WTC11 (cell line): Measurements from ENCODE around the gene SMIM24. TPM values are rescaled to one million over a fixed set of nuclear protein-coding genes. Genes with fewer than 3 reads are reported as not detected.

Experiments used
- ATAC-seq: fragments of 200-7000 bp; cut with Tn5 transposase; 2 replicates; pipeline ENCODE4 v1.10.0; 2021; ENCODE audit warnings: mild to moderate bottlenecking, moderate library complexity
- CTCF ChIA-PET: fragments of 300-600 bp; sonication (Branson Sonifier 250); formaldehyde crosslinking; loops from one replicate; lab custom pipeline; 2021; ENCODE audit warnings: antibody characterized with exemption; lab: Charles Lee
- POLR2A ChIA-PET: fragments of 350-600 bp; sonication (Branson Sonifier 250); formaldehyde crosslinking; loops from one replicate; lab custom pipeline; 2021; ENCODE audit warnings: antibody characterized with exemption; lab: Charles Lee
- DNase-seq: peaks from one replicate; pipeline ENCODE4 v3.0.0; 2021; ENCODE audit warnings: low spot score
- H3K27ac Mint-ChIP-seq: 2 replicates; pipeline ENCODE4 v1.8.0; 2021; ENCODE audit warnings: mixed read lengths
- H3K27me3 Mint-ChIP-seq: 2 replicates; pipeline ENCODE4 v1.8.0; 2021; ENCODE audit warnings: low read depth, mild to moderate bottlenecking, moderate library complexity, mixed read lengths
- H3K36me3 Mint-ChIP-seq: 2 replicates; pipeline ENCODE4 v1.8.0; 2021; ENCODE audit warnings: mixed read lengths
- H3K4me1 Mint-ChIP-seq: 2 replicates; pipeline ENCODE4 v1.8.0; 2022; ENCODE audit warnings: mixed read lengths
- H3K4me3 Mint-ChIP-seq: 2 replicates; pipeline ENCODE4 v1.8.0; 2021; ENCODE audit warnings: mild to moderate bottlenecking, moderate library complexity, mixed read lengths
- H3K9me3 Mint-ChIP-seq: 2 replicates; pipeline ENCODE4 v1.8.0; 2021; ENCODE audit warnings: mixed read lengths
- ATF2 ChIP-seq: sonication (generic); formaldehyde crosslinking; IDR thresholded peaks from 2 replicates; pipeline ENCODE4 v1.8.1; 2022; ENCODE audit warnings: low read depth, missing genetic modification reagents, borderline replicate concordance
- CTCF ChIP-seq: fragments of 200-600 bp; IDR thresholded peaks from 2 replicates; pipeline ENCODE4 v1.8.0; 2022; ENCODE audit warnings: antibody characterized with exemption
- E2F1 ChIP-seq: sonication (generic); formaldehyde crosslinking; IDR thresholded peaks from 2 replicates; pipeline ENCODE4 v1.8.0; 2022; ENCODE audit warnings: mild to moderate bottlenecking, missing genetic modification reagents
- ELF4 ChIP-seq: sonication (generic); formaldehyde crosslinking; IDR thresholded peaks from 2 replicates; pipeline ENCODE4 v1.8.1; 2022; ENCODE audit warnings: low read depth, mild to moderate bottlenecking, moderate library complexity, missing genetic modification reagents
- FOXJ3 ChIP-seq: sonication (generic); formaldehyde crosslinking; IDR thresholded peaks from 2 replicates; pipeline ENCODE4 v1.9.0; 2021; ENCODE audit warnings: missing genetic modification reagents, mild to moderate bottlenecking, borderline replicate concordance
- GABPB1 ChIP-seq: sonication (generic); formaldehyde crosslinking; IDR thresholded peaks from 2 replicates; pipeline ENCODE4 v1.8.1; 2023; ENCODE audit warnings: mild to moderate bottlenecking, missing genetic modification reagents
- GRHL2 ChIP-seq: fragments of 250-450 bp; sonication (Bioruptor Pico); IDR thresholded peaks from 2 replicates; pipeline ENCODE4 v1.8.0; 2022; ENCODE audit warnings: mild to moderate bottlenecking, moderate library complexity; ENCODE audit not compliant: insufficient replicate concordance, severe bottlenecking
- HMGA2 ChIP-seq: fragments of 250-450 bp; sonication (Bioruptor Pico); IDR thresholded peaks from 2 replicates; pipeline ENCODE4 v1.4.0; 2021; ENCODE audit warnings: mild to moderate bottlenecking, moderate library complexity
- IRF2 ChIP-seq: sonication (generic); formaldehyde crosslinking; IDR thresholded peaks from 2 replicates; pipeline ENCODE4 v1.8.0; 2022; ENCODE audit warnings: low read depth, missing genetic modification reagents, borderline replicate concordance
- JUN ChIP-seq: sonication (generic); formaldehyde crosslinking; IDR thresholded peaks from 2 replicates; pipeline ENCODE4 v1.8.0; 2023; ENCODE audit warnings: mild to moderate bottlenecking, missing genetic modification reagents
- NFYB ChIP-seq: sonication (generic); formaldehyde crosslinking; conservative IDR thresholded peaks from 2 replicates; pipeline ENCODE4 v1.8.0; 2022; ENCODE audit warnings: low read depth, missing genetic modification reagents
- OVOL2 ChIP-seq: fragments of 250-450 bp; sonication (Bioruptor Pico); IDR thresholded peaks from 2 replicates; pipeline ENCODE4 v1.9.0; 2021; ENCODE audit warnings: mild to moderate bottlenecking, borderline replicate concordance
- SMAD3 ChIP-seq: sonication (generic); formaldehyde crosslinking; IDR thresholded peaks from 2 replicates; pipeline ENCODE4 v1.8.0; 2022; ENCODE audit warnings: missing genetic modification reagents, mild to moderate bottlenecking, borderline replicate concordance
- SOX15 ChIP-seq: fragments of 250-450 bp; sonication (Bioruptor Pico); IDR thresholded peaks from 2 replicates; pipeline ENCODE4 v1.9.0; 2021; ENCODE audit warnings: mild to moderate bottlenecking
- TCF7 ChIP-seq: sonication (generic); formaldehyde crosslinking; IDR thresholded peaks from 2 replicates; pipeline ENCODE4 v1.8.0; 2022; ENCODE audit warnings: mild to moderate bottlenecking, low read depth, missing genetic modification reagents, moderate library complexity
- TEAD1 ChIP-seq: sonication (generic); formaldehyde crosslinking; IDR thresholded peaks from 2 replicates; pipeline ENCODE4 v1.8.0; 2022; ENCODE audit warnings: mild to moderate bottlenecking, missing genetic modification reagents
- ZBTB21 ChIP-seq: sonication (generic); formaldehyde crosslinking; IDR thresholded peaks from 2 replicates; pipeline ENCODE4 v1.8.1; 2023; ENCODE audit warnings: mild to moderate bottlenecking, missing genetic modification reagents, borderline replicate concordance
- ZNF138 ChIP-seq: sonication (generic); formaldehyde crosslinking; conservative IDR thresholded peaks from 2 replicates; pipeline ENCODE4 v1.8.1; 2022; ENCODE audit warnings: mild to moderate bottlenecking, moderate library complexity, missing genetic modification reagents
- ZNF219 ChIP-seq: sonication (generic); formaldehyde crosslinking; IDR thresholded peaks from 2 replicates; pipeline ENCODE4 v1.8.0; 2023; ENCODE audit warnings: missing genetic modification reagents, mild to moderate bottlenecking, borderline replicate concordance
- ZNF396 ChIP-seq: fragments of 250-450 bp; sonication (Bioruptor Pico); IDR thresholded peaks from 2 replicates; pipeline ENCODE4 v1.8.0; 2021; ENCODE audit warnings: mild to moderate bottlenecking, moderate library complexity, borderline replicate concordance
- ZNF425 ChIP-seq: fragments of 250-450 bp; sonication (Bioruptor Pico); conservative IDR thresholded peaks from 2 replicates; pipeline ENCODE4 v1.9.0; 2021; ENCODE audit warnings: mild to moderate bottlenecking
- total RNA-seq: library from RNA; stranded (reverse); gene quantifications from 3 replicates; pipeline ENCODE4 v1.2.3, GENCODE V29; 2021
- TF ChIP-seq, protein P1 (sequence below): sonication (generic); formaldehyde crosslinking; IDR thresholded peaks from 2 replicates; pipeline ENCODE4 v1.8.1; 2022; ENCODE audit warnings: mild to moderate bottlenecking, missing genetic modification reagents, moderate library complexity, borderline replicate concordance
- TF ChIP-seq, protein P2 (sequence below): sonication (generic); formaldehyde crosslinking; IDR thresholded peaks from 2 replicates; pipeline ENCODE4 v1.8.0; 2023; ENCODE audit warnings: mild to moderate bottlenecking, missing genetic modification reagents
- TF ChIP-seq, protein P3 (sequence below): sonication (generic); formaldehyde crosslinking; IDR thresholded peaks from 2 replicates; pipeline ENCODE4 v1.8.0; 2022; ENCODE audit warnings: mild to moderate bottlenecking, missing genetic modification reagents

Gene SMIM24
- total RNA-seq, 1 experiment from 2014 or later, result 2.8 TPM

- Mint-ChIP-seq H3K9me3 (no peaks in the 10 kb centered on the region), H3K4me3 (no peak overlapping the region), H3K4me1 (no peaks in the 10 kb centered on the region), H3K36me3 (no peaks in the 10 kb centered on the region), H3K27me3 (no peaks in the 10 kb centered on the region), H3K27ac (no peak overlapping the region)
- no peak for ATAC-seq
- ChIA-PET POLR2A (no interaction called here), CTCF (no interaction called here)
- TF ChIP-seq FOXJ3 (CRISPR knock-in tag) (no peak), ZNF219 (no peak), ELF4 (CRISPR knock-in tag) (no peak), HMGA2 (no peak), TCF7 (CRISPR knock-in tag) (no peak), ZNF396 (no peak), ZNF425 (CRISPR knock-in tag) (no peak), JUN (no peak), E2F1 (CRISPR knock-in tag) (no peak), ZNF138 (no peak), ATF2 (no peak), NFYB (CRISPR knock-in tag) (no peak), ZBTB21 (CRISPR knock-in tag) (no peak), TEAD1 (CRISPR knock-in tag) (no peak)
- TF ChIP-seq, protein P1, sequence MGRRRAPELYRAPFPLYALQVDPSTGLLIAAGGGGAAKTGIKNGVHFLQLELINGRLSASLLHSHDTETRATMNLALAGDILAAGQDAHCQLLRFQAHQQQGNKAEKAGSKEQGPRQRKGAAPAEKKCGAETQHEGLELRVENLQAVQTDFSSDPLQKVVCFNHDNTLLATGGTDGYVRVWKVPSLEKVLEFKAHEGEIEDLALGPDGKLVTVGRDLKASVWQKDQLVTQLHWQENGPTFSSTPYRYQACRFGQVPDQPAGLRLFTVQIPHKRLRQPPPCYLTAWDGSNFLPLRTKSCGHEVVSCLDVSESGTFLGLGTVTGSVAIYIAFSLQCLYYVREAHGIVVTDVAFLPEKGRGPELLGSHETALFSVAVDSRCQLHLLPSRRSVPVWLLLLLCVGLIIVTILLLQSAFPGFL, result no peak
- DNase-seq, result no peak
Measured at GRCh38 chr19:3451451-3451866, 28.9 kb downstream of the SMIM24 start.

GRCh38 chr19:3450796-3451411 lies 29.4 kb downstream of the SMIM24 start:
- no peaks in the 10 kb centered on the region for H3K27me3 Mint-ChIP-seq
- H3K27ac Mint-ChIP-seq, result no peak overlapping the region
- H3K9me3 Mint-ChIP-seq, result no peaks in the 10 kb centered on the region
- H3K4me1 Mint-ChIP-seq, result no peaks in the 10 kb centered on the region
- CTCF ChIA-PET, result interaction anchor here (1.0 kb wide), 1 partner anchor 21 kb away, joined by 4 read pairs; no protein-coding TSS in a partner anchor
- POLR2A ChIA-PET, result no interaction called here
- no peak overlapping the region for H3K4me3 Mint-ChIP-seq
- no peak for DNase-seq
- H3K36me3 Mint-ChIP-seq, result no peaks in the 10 kb centered on the region
- no peak for ATAC-seq
- TF ChIP-seq OVOL2 (CRISPR knock-in tag), result no peak
- TF ChIP-seq, protein P2, sequence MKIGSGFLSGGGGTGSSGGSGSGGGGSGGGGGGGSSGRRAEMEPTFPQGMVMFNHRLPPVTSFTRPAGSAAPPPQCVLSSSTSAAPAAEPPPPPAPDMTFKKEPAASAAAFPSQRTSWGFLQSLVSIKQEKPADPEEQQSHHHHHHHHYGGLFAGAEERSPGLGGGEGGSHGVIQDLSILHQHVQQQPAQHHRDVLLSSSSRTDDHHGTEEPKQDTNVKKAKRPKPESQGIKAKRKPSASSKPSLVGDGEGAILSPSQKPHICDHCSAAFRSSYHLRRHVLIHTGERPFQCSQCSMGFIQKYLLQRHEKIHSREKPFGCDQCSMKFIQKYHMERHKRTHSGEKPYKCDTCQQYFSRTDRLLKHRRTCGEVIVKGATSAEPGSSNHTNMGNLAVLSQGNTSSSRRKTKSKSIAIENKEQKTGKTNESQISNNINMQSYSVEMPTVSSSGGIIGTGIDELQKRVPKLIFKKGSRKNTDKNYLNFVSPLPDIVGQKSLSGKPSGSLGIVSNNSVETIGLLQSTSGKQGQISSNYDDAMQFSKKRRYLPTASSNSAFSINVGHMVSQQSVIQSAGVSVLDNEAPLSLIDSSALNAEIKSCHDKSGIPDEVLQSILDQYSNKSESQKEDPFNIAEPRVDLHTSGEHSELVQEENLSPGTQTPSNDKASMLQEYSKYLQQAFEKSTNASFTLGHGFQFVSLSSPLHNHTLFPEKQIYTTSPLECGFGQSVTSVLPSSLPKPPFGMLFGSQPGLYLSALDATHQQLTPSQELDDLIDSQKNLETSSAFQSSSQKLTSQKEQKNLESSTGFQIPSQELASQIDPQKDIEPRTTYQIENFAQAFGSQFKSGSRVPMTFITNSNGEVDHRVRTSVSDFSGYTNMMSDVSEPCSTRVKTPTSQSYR (CRISPR knock-in tag), result no peak
- TF ChIP-seq GABPB1 (CRISPR knock-in tag), result no peak
- no peak for TF ChIP-seq GRHL2 (CRISPR knock-in tag)
- TF ChIP-seq IRF2 (CRISPR knock-in tag), result no peak
- no peak for TF ChIP-seq SMAD3 (CRISPR knock-in tag)
- no peak for TF ChIP-seq CTCF
- TF ChIP-seq, protein P1, result no peak
- TF ChIP-seq SOX15 (CRISPR knock-in tag), result no peak
- TF ChIP-seq, protein P3, sequence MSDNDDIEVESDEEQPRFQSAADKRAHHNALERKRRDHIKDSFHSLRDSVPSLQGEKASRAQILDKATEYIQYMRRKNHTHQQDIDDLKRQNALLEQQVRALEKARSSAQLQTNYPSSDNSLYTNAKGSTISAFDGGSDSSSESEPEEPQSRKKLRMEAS (CRISPR knock-in tag), result no peak
